HFFc6 (cell line): ENCODE data around the gene HDAC9. TPM values are rescaled to one million over a fixed set of nuclear protein-coding genes. Genes with fewer than 3 reads are reported as not detected.

Source experiments
- DNase-seq: peaks from one replicate; pipeline ENCODE4 v3.0.0-alpha.2; 2018
- H3K27ac Mint-ChIP-seq: 2 replicates; pipeline ENCODE4 v1.8.0; 2020; ENCODE audit warnings: mild to moderate bottlenecking, mixed read lengths
- H3K27me3 Mint-ChIP-seq: 2 replicates; pipeline ENCODE4 v1.8.0; 2021; ENCODE audit warnings: mild to moderate bottlenecking, moderate library complexity, mixed read lengths; ENCODE audit not compliant: insufficient read depth
- H3K36me3 Mint-ChIP-seq: 2 replicates; pipeline ENCODE4 v1.8.0; 2021; ENCODE audit warnings: low read depth, mixed read lengths
- H3K4me1 Mint-ChIP-seq: 2 replicates; pipeline ENCODE4 v1.8.0; 2020; ENCODE audit warnings: low read depth, mixed read lengths
- H3K4me3 Mint-ChIP-seq: 2 replicates; pipeline ENCODE4 v1.8.0; 2020; ENCODE audit warnings: mild to moderate bottlenecking, moderate library complexity, mixed read lengths
- H3K9me3 Mint-ChIP-seq: 2 replicates; pipeline ENCODE4 v1.8.0; 2020; ENCODE audit warnings: mild to moderate bottlenecking, mixed read lengths
- CTCF ChIP-seq: fragments of 200-600 bp; sonication (generic); IDR thresholded peaks from 2 replicates; pipeline ENCODE4 v1.5.0; 2021; ENCODE audit warnings: antibody characterized with exemption, mild to moderate bottlenecking
- total RNA-seq, 6 experiments: library from RNA; stranded (reverse); fragmentation: NEBNext Ultra II Directional; extraction: Animal tissue kit (Norgen Biotek cat#: 25700); gene quantifications; 2 replicates in 1 of 6; 3 replicates in 5 of 6; pipeline ENCODE4 v1.2.3, GENCODE V29; 2021

The HDAC9 gene
- total RNA-seq, 6 experiments from 2014 or later, result 11.5 to 29.2 (median 13.2) TPM

GRCh38 chr7:18756378-18757050 lies 261.0 kb downstream of the HDAC9 start:
- no peak for TF ChIP-seq CTCF
- no peak for DNase-seq
- Mint-ChIP-seq H3K27ac (no peak overlapping the region), H3K36me3 (no peaks in the 10 kb centered on the region), H3K4me1 (peaks cover 32% of the 10 kb centered on the region), H3K9me3 (no peaks in the 10 kb centered on the region), H3K4me3 (no peak overlapping the region), H3K27me3 (peaks cover 2% of the 10 kb centered on the region; the same call in 1 of the 2 replicates)

- Mint-ChIP-seq H3K27ac (no peak overlapping the region), H3K9me3 (no peaks in the 10 kb centered on the region), H3K27me3 (peaks cover 2% of the 10 kb centered on the region; the same call in 1 of the 2 replicates), H3K36me3 (no peaks in the 10 kb centered on the region), H3K4me1 (peaks cover 21% of the 10 kb centered on the region), H3K4me3 (no peak overlapping the region)
- DNase-seq, result no peak
- TF ChIP-seq CTCF, result no peak
Measured at GRCh38 chr7:18760046-18760445, 264.5 kb downstream of the HDAC9 start.

GRCh38 chr7:18760631-18761445 lies 265.3 kb downstream of the HDAC9 start:
- DNase-seq, result no peak
- Mint-ChIP-seq H3K9me3 (no peaks in the 10 kb centered on the region), H3K36me3 (no peaks in the 10 kb centered on the region), H3K27ac (no peak overlapping the region), H3K4me3 (no peak overlapping the region), H3K27me3 (peaks cover 2% of the 10 kb centered on the region; the same call in 1 of the 2 replicates), H3K4me1 (peaks cover 17% of the 10 kb centered on the region)
- TF ChIP-seq CTCF, result no peak

- H3K4me3 Mint-ChIP-seq, result no peak overlapping the region
- no peaks in the 10 kb centered on the region for H3K9me3 Mint-ChIP-seq
- TF ChIP-seq CTCF, result no peak
- H3K27ac Mint-ChIP-seq, result no peak overlapping the region
- peaks cover 17% of the 10 kb centered on the region for H3K4me1 Mint-ChIP-seq
- no peaks in the 10 kb centered on the region for H3K36me3 Mint-ChIP-seq
- peaks cover 2% of the 10 kb centered on the region; the same call in 1 of the 2 replicates for H3K27me3 Mint-ChIP-seq
- DNase-seq, result peak; percentile 54
Measured at GRCh38 chr7:18762189-18762588, 266.6 kb downstream of the HDAC9 start.

GRCh38 chr7:18768256-18768655 lies 272.7 kb downstream of the HDAC9 start:
- Mint-ChIP-seq H3K36me3 (no peaks in the 10 kb centered on the region), H3K4me3 (peak overlapping the region; percentile 55), H3K9me3 (no peaks in the 10 kb centered on the region), H3K27me3 (no peaks in the 10 kb centered on the region), H3K27ac (peak overlapping the region; percentile 64), H3K4me1 (peaks cover 55% of the 10 kb centered on the region)
- no peak for TF ChIP-seq CTCF
- peak; percentile 51 for DNase-seq
